SK-N-SH treated with all-trans-retinoic acid at 6 μM for 48 hours (cell line): Measurements from ENCODE around the gene KERA.

Experiments used
- ATAC-seq: fragments of 200-7000 bp; cut with Tn5 transposase; 3 replicates; pipeline ENCODE4 v1.9.1; 2020; ENCODE audit warnings: mild to moderate bottlenecking, moderate library complexity
- ARNTL ChIP-seq: fragments of 450-650 bp; formaldehyde crosslinking; IDR thresholded peaks from 2 replicates; pipeline ENCODE4 v1.5.0; 2020; ENCODE audit warnings: low read depth, mild to moderate bottlenecking, moderate library complexity, borderline replicate concordance
- BACH2 ChIP-seq: fragments of 250-450 bp; sonication (Bioruptor Pico); IDR thresholded peaks from 2 replicates; pipeline ENCODE4 v1.9.0; 2021; ENCODE audit warnings: mild to moderate bottlenecking, borderline replicate concordance
- CREB5 ChIP-seq: fragments of 250-450 bp; sonication (Bioruptor Pico); IDR thresholded peaks from 2 replicates; pipeline ENCODE4 v1.5.1; 2020; ENCODE audit warnings: low read depth, mild to moderate bottlenecking, moderate library complexity
- CSDC2 ChIP-seq: fragments of 250-450 bp; sonication (Bioruptor Pico); IDR thresholded peaks from 2 replicates; pipeline ENCODE4 v1.5.0; 2020; ENCODE audit warnings: mild to moderate bottlenecking, moderate library complexity
- CSRNP3 ChIP-seq: fragments of 250-450 bp; sonication (Bioruptor Pico); IDR thresholded peaks from 2 replicates; pipeline ENCODE4 v1.5.1; 2021; ENCODE audit warnings: mild to moderate bottlenecking, moderate library complexity
- ESRRG ChIP-seq: fragments of 250-450 bp; sonication (Bioruptor Pico); IDR thresholded peaks from 2 replicates; pipeline ENCODE4 v1.6.1; 2021; ENCODE audit warnings: mild to moderate bottlenecking
- GLIS3 ChIP-seq: fragments of 250-450 bp; sonication (Bioruptor Pico); IDR thresholded peaks from 2 replicates; pipeline ENCODE4 v1.5.0; 2020; ENCODE audit warnings: mild to moderate bottlenecking, moderate library complexity
- ISL1 ChIP-seq: fragments of 250-450 bp; sonication (Bioruptor Pico); IDR thresholded peaks from 2 replicates; pipeline ENCODE4 v2.1.2; 2022; ENCODE audit warnings: mild to moderate bottlenecking, moderate library complexity
- PATZ1 ChIP-seq: fragments of 250-450 bp; sonication (Bioruptor Pico); IDR thresholded peaks from 2 replicates; pipeline ENCODE4 v1.8.0; 2020; ENCODE audit warnings: mild to moderate bottlenecking, moderate library complexity, borderline replicate concordance
- POU6F1 ChIP-seq: fragments of 250-450 bp; sonication (Bioruptor Pico); IDR thresholded peaks from 2 replicates; pipeline ENCODE4 v1.8.0; 2021; ENCODE audit warnings: low read depth, mild to moderate bottlenecking, moderate library complexity, borderline replicate concordance
- PPARA ChIP-seq: fragments of 250-450 bp; sonication (Bioruptor Pico); IDR thresholded peaks from 2 replicates; pipeline ENCODE4 v1.5.0; 2020; ENCODE audit warnings: mild to moderate bottlenecking, borderline replicate concordance
- SNAI2 ChIP-seq: fragments of 250-450 bp; sonication (Bioruptor Pico); IDR thresholded peaks from 2 replicates; pipeline ENCODE4 v1.5.0; 2020; ENCODE audit warnings: mild to moderate bottlenecking, moderate library complexity
- TCF4 ChIP-seq: fragments of 250-450 bp; sonication (Bioruptor Pico); IDR thresholded peaks from 2 replicates; pipeline ENCODE4 v1.8.0; 2021; ENCODE audit warnings: mild to moderate bottlenecking, moderate library complexity, borderline replicate concordance
- TSHZ2 ChIP-seq: fragments of 250-450 bp; sonication (Bioruptor Pico); IDR thresholded peaks from 2 replicates; pipeline ENCODE4 v1.5.0; 2020; ENCODE audit warnings: mild to moderate bottlenecking, moderate library complexity
- ZC3H10 ChIP-seq: fragments of 250-450 bp; sonication (Bioruptor Pico); IDR thresholded peaks from 2 replicates; pipeline ENCODE4 v1.5.1; 2021; ENCODE audit warnings: mild to moderate bottlenecking, moderate library complexity
- ZFP3 ChIP-seq: fragments of 250-450 bp; sonication (Bioruptor Pico); IDR thresholded peaks from 2 replicates; pipeline ENCODE4 v1.5.0; 2020; ENCODE audit warnings: mild to moderate bottlenecking, moderate library complexity
- ZFP30 ChIP-seq: fragments of 450-650 bp; formaldehyde crosslinking; IDR thresholded peaks from 2 replicates; pipeline ENCODE4 v1.5.0; 2022; ENCODE audit warnings: mild to moderate bottlenecking, moderate library complexity
- ZNF565 ChIP-seq: fragments of 450-650 bp; formaldehyde crosslinking; conservative IDR thresholded peaks from 2 replicates; pipeline ENCODE4 v1.5.0; 2020; ENCODE audit warnings: low read depth, mild to moderate bottlenecking, moderate library complexity
- ZNF70 ChIP-seq: fragments of 450-650 bp; formaldehyde crosslinking; IDR thresholded peaks from 2 replicates; pipeline ENCODE4 v1.5.0; 2020; ENCODE audit warnings: mild to moderate bottlenecking, moderate library complexity
- ZNF8 ChIP-seq: fragments of 450-650 bp; formaldehyde crosslinking; IDR thresholded peaks from 2 replicates; pipeline ENCODE4 v1.5.0; 2020; ENCODE audit warnings: mild to moderate bottlenecking, moderate library complexity

KERA gene

GRCh38 chr12:91056488-91056887 lies 1.3 kb downstream of the KERA start:
- ATAC-seq: no peak
- no peak for TF ChIP-seq POU6F1
- no peak for TF ChIP-seq ZNF8

GRCh38 chr12:91055976-91056375 lies 1.8 kb downstream of the KERA start:
- ATAC-seq: no peak
- TF ChIP-seq ZC3H10 (CRISPR knock-in tag) (no peak), CREB5 (no peak), ESRRG (CRISPR knock-in tag) (no peak), ZNF8 (no peak), ZFP30 (CRISPR knock-in tag) (no peak), POU6F1 (no peak), ISL1 (no peak), TCF4 (CRISPR knock-in tag) (no peak), BACH2 (CRISPR knock-in tag) (no peak), ARNTL (CRISPR knock-in tag) (no peak), ZNF565 (no peak), SNAI2 (no peak), CSDC2 (CRISPR knock-in tag) (no peak)

- ATAC-seq: peak; percentile 93
- no peak for TF ChIP-seq ARNTL (CRISPR knock-in tag)
- TF ChIP-seq ZNF8: no peak
- TF ChIP-seq ZNF70 (CRISPR knock-in tag): no peak
- no peak for TF ChIP-seq CSDC2 (CRISPR knock-in tag)
- TF ChIP-seq ZFP3 (CRISPR knock-in tag): no peak
- no peak for TF ChIP-seq PATZ1 (CRISPR knock-in tag)
- no peak for TF ChIP-seq ZFP30 (CRISPR knock-in tag)
- TF ChIP-seq CSRNP3 (CRISPR knock-in tag): no peak
- TF ChIP-seq GLIS3: no peak
- TF ChIP-seq, all 23 proteins: peak for 0
Measured at GRCh38 chr12:91053951-91054715, 3.7 kb downstream of the KERA start.

- ATAC-seq: no peak
- TF ChIP-seq SNAI2: no peak
Measured at GRCh38 chr12:91052026-91052425, 5.8 kb downstream of the KERA start.

GRCh38 chr12:91044586-91044985 lies 13.2 kb downstream of the KERA start:
- no peak for ATAC-seq
- TF ChIP-seq TSHZ2 (CRISPR knock-in tag) (no peak), CREB5 (no peak), ISL1 (no peak), ZFP3 (CRISPR knock-in tag) (no peak), ZNF565 (no peak), CSRNP3 (CRISPR knock-in tag) (no peak), PPARA (no peak), GLIS3 (no peak), ESRRG (CRISPR knock-in tag) (no peak)
